Tibial artery (tissue), 4 donors: ENCODE results near the gene CPE.

Source experiments
- DNase-seq, 2 donors: peaks; one replicate each; pipeline ENCODE4 v3.0.0-alpha.2; 2019
- H3K27ac ChIP-seq, 2 donors: fragments of 200-600 bp; sonication (generic) in 1 of 2; 1 replicate in 1 of 2; 2 replicates in 1 of 2; pipeline ENCODE4 v1.5.1; 2018 to 2019; ENCODE audit warnings: mild to moderate bottlenecking in 1 of 2
- H3K27me3 ChIP-seq, 2 donors: fragments of 200-600 bp; sonication (generic) in 1 of 2; one replicate each; pipeline versions ENCODE4 v1.5.1 to v1.6.0; 2016 to 2019
- H3K36me3 ChIP-seq, 3 donors: fragments of 200-600 bp; sonication (generic) in 2 of 3; one replicate each; pipeline ENCODE4 v1.5.1; 2016 to 2019; ENCODE audit warnings: mild to moderate bottlenecking in 2 of 3
- H3K4me1 ChIP-seq, 4 donors: fragments of 200-600 bp; sonication (generic) in 2 of 4; 1 replicate in 3 of 4; 2 replicates in 1 of 4; pipeline ENCODE4 v1.5.1; 2016 to 2019
- H3K4me3 ChIP-seq, 2 donors: fragments of 200-600 bp; sonication (generic) in 1 of 2; 1 replicate in 1 of 2; 2 replicates in 1 of 2; pipeline ENCODE4 v1.5.1; 2018 to 2019; ENCODE audit warnings: mild to moderate bottlenecking in 2 of 2
- H3K9me3 ChIP-seq, 3 donors: fragments of 200-600 bp; sonication (generic) in 1 of 3; one replicate each; pipeline ENCODE4 v1.5.1; 2016 to 2019
- intact Hi-C: fragments of 100-400 bp; cut with DNase I; formaldehyde crosslinking; loops from one replicate; pipeline ENCODE4 v1.15.0; 2023; ENCODE audit warnings: low total_unique reads
- TF ChIP-seq, protein P1 (sequence below), 2 experiments: fragments of 200-600 bp in 1 of 2; fragments of 450-650 bp in 1 of 2; IDR thresholded peaks; one replicate each; pipeline ENCODE4 v1.5.1; 2017 to 2019; ENCODE audit warnings: antibody characterized with exemption in 2 of 2, mild to moderate bottlenecking in 1 of 2, moderate library complexity in 1 of 2

CPE gene

DNA sequence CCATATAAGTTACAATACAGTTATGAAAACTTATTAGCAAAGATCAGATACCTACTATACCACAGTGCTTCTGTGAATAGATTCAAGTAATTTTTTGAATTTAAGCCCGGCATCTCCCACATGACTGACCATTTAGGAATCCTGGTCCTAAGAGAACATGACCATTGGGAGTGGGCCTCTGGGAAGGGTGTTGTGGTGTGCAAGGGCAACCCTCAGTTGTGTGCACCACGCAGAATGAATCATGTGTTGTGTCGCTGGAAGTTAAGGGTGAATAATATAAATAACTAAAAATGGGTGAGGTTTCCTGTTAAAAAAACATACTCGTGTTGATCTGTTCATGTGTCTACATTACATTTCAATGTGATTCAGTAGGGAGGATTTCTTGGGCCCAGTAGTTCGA, 15.5 kb downstream of the CPE start:
- H3K4me3 ChIP-seq = no peak overlapping the region
- H3K36me3 ChIP-seq = no peaks in the 10 kb centered on the region
- peak overlapping the region; percentile 38 to 51 for H3K27ac ChIP-seq
- no peaks in the 10 kb centered on the region for H3K9me3 ChIP-seq
- peaks cover 0 to 75% (median 9%) of the 10 kb centered on the region in 4 donors for H3K4me1 ChIP-seq
- H3K27me3 ChIP-seq = no peaks in the 10 kb centered on the region
- intact Hi-C loops = no loop called here
- no peak for DNase-seq
- TF ChIP-seq, protein P1, sequence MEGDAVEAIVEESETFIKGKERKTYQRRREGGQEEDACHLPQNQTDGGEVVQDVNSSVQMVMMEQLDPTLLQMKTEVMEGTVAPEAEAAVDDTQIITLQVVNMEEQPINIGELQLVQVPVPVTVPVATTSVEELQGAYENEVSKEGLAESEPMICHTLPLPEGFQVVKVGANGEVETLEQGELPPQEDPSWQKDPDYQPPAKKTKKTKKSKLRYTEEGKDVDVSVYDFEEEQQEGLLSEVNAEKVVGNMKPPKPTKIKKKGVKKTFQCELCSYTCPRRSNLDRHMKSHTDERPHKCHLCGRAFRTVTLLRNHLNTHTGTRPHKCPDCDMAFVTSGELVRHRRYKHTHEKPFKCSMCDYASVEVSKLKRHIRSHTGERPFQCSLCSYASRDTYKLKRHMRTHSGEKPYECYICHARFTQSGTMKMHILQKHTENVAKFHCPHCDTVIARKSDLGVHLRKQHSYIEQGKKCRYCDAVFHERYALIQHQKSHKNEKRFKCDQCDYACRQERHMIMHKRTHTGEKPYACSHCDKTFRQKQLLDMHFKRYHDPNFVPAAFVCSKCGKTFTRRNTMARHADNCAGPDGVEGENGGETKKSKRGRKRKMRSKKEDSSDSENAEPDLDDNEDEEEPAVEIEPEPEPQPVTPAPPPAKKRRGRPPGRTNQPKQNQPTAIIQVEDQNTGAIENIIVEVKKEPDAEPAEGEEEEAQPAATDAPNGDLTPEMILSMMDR (IDR thresholded peaks at IDR 0.05) = no peak

DNA sequence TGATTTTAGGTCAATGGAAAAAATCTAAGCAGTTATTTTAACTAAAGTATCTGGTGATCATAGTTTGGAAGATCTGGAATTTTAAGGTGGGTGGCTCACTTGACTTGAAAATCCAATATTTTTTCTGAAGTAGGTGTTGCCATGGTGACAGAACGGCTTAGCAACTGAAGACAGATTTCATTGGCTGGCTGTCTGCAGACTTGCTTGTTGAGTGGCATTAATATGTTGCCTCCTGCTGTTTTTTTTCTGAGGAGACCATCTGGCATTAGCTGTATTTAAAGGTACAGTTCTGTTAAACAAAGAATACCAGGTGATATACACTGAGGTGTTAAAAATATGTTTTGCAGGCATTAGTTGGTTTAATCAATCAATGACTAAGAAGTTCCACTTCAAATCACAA, 19.8 kb downstream of the CPE start:
- no peaks in the 10 kb centered on the region for H3K27me3 ChIP-seq
- DNase-seq = no peak
- no peaks in the 10 kb centered on the region for H3K9me3 ChIP-seq
- intact Hi-C loops = no loop called here
- no peak overlapping the region for H3K27ac ChIP-seq
- TF ChIP-seq, protein P1 (IDR thresholded peaks at IDR 0.05) = no peak
- H3K4me3 ChIP-seq = no peak overlapping the region
- H3K4me1 ChIP-seq = peaks cover 0 to 41% (median 8%) of the 10 kb centered on the region in 4 donors
- H3K36me3 ChIP-seq = no peaks in the 10 kb centered on the region

DNA sequence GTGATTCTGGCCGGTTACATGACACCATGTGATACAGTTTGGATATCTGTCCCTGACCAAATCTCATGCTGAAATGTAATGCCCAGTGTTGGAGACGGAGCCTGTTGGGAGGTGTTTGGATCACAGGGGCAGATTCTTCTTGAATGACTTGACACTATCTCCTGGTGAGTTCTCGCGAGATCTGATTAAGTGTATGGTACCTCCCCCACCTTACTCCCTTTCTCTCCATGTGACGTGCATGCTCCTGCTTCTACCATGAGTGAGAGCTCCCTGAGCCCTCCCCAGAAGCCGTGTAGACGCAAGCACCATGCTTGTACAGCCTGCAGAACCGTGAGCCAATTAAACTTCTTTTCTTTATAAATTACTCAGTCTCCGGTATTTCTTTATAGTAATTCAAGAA, 23.6 kb downstream of the CPE start:
- intact Hi-C loops = no loop called here
- DNase-seq = no peak
- TF ChIP-seq, protein P1 (IDR thresholded peaks at IDR 0.05) = no peak
- Histone ChIP-seq H3K36me3 (no peaks in the 10 kb centered on the region), H3K4me1 (peaks cover 0 to 9% (median 3%) of the 10 kb centered on the region in 4 donors), H3K4me3 (no peak overlapping the region), H3K27ac (no peak overlapping the region), H3K9me3 (no peaks in the 10 kb centered on the region), H3K27me3 (no peaks in the 10 kb centered on the region)

DNA sequence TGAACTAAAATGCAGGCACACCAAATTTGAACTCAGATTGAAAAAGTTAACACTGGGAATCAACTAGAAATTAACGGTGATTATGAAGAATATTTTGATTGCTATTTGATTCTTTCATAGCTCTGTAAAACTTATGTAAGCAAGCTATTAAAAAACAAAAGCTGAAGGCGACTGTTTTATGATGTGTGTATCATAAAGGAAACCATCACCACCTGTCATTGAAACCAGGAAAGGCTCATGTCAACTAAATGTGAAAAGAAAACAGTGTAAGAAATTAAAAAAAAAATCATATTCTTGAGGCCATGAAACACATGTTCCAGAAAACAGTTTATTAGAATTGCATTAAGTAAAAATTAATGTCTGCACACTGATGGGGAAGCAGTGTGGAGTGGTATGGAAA, 24.2 kb downstream of the CPE start:
- H3K4me3 ChIP-seq = no peak overlapping the region
- TF ChIP-seq, protein P1 (IDR thresholded peaks at IDR 0.05) = no peak
- intact Hi-C loops = no loop called here
- DNase-seq = no peak
- H3K9me3 ChIP-seq = no peaks in the 10 kb centered on the region
- H3K27me3 ChIP-seq = no peaks in the 10 kb centered on the region
- H3K27ac ChIP-seq = no peak overlapping the region
- peaks cover 0 to 9% (median 3%) of the 10 kb centered on the region in 4 donors for H3K4me1 ChIP-seq
- no peaks in the 10 kb centered on the region for H3K36me3 ChIP-seq

DNA sequence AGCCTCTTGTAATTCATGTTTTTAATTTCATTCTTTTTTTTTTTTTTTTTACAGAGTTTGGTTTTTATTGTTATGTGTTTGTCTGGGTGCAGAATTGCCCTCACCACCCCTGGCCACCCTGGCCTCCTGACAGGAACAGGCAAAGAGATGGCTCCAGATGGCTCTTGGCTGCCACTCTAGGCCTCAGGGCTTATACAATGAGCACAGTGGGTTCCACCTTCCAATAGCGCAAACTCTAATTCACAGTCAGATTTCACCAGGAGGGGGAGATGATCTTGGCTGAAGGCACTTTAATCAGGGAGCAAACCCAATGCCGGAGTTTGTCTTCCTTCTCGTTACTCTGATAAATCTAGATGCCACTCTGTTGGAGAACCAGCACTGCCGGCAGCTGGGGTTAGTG, 24.8 kb downstream of the CPE start:
- Histone ChIP-seq H3K27me3 (no peaks in the 10 kb centered on the region), H3K4me3 (no peak overlapping the region), H3K36me3 (no peaks in the 10 kb centered on the region), H3K4me1 (peaks cover 0 to 5% (median 2%) of the 10 kb centered on the region in 4 donors), H3K27ac (no peak overlapping the region), H3K9me3 (no peaks in the 10 kb centered on the region)
- intact Hi-C loops = no loop called here
- no peak for DNase-seq
- TF ChIP-seq, protein P1 (IDR thresholded peaks at IDR 0.05) = no peak

DNA sequence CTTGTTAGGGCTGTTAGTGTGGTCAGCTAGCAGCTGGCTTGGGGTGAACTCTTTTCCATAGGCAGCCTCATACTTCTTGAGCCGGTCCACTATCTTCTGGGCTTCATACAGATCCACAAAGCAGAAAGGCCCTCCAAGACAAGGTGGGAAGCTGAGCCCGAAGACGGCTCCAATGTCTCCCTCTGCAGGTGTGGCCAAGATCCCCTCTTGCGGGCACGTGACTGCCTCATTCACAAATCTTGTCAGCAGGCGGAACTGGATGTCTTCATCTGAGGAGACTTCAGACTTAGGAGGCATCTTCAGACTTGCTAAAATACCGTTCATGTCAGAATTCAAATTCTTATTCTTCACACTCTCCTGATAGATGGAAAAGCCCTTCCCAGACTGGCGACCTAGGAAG, 25.3 kb downstream of the CPE start:
- H3K36me3 ChIP-seq = no peaks in the 10 kb centered on the region
- no peak overlapping the region for H3K27ac ChIP-seq
- H3K4me3 ChIP-seq = no peak overlapping the region
- H3K9me3 ChIP-seq = no peaks in the 10 kb centered on the region
- intact Hi-C loops = no loop called here
- TF ChIP-seq, protein P1 (IDR thresholded peaks at IDR 0.05) = no peak
- H3K4me1 ChIP-seq = peaks cover 0 to 5% (median 0%) of the 10 kb centered on the region in 4 donors
- no peak for DNase-seq
- H3K27me3 ChIP-seq = no peaks in the 10 kb centered on the region
